Smooth muscle cell (in vitro differentiated cells): ENCODE data around the gene CCDC54. TPM values are rescaled to one million over a fixed set of nuclear protein-coding genes. Genes with fewer than 3 reads are reported as not detected.

ENCODE experiments used
- DNase-seq: peaks from one replicate; lab custom pipeline; 2025; ENCODE audit not compliant: unreplicated experiment; lab: John Stamatoyannopoulos, UW
- H2AFZ ChIP-seq: fragments of 200-600 bp; sonication (generic); 2 replicates; pipeline ENCODE4 v1.6.0; 2016; ENCODE audit warnings: antibody characterized with exemption, low read depth, mild to moderate bottlenecking
- H3F3A ChIP-seq: fragments of 200-600 bp; sonication (generic); 2 replicates; pipeline ENCODE4 v1.6.0; 2017; ENCODE audit warnings: antibody characterized with exemption, low read depth
- H3K27ac ChIP-seq: fragments of 200-600 bp; sonication (generic); 2 replicates; pipeline ENCODE4 v1.5.1; 2016; ENCODE audit warnings: low read depth, mild to moderate bottlenecking
- H3K27me3 ChIP-seq: fragments of 200-600 bp; sonication (generic); 2 replicates; pipeline ENCODE4 v1.6.1; 2016; ENCODE audit warnings: low read depth, mild to moderate bottlenecking
- H3K36me3 ChIP-seq: fragments of 200-600 bp; sonication (generic); 2 replicates; pipeline ENCODE4 v1.5.1; 2016; ENCODE audit warnings: low read depth
- H3K4me1 ChIP-seq: fragments of 200-600 bp; sonication (generic); 2 replicates; pipeline ENCODE4 v1.5.1; 2016; ENCODE audit warnings: low read depth
- H3K4me2 ChIP-seq: fragments of 200-600 bp; sonication (generic); 2 replicates; pipeline ENCODE4 v1.6.0; 2016; ENCODE audit warnings: mild to moderate bottlenecking
- H3K4me3 ChIP-seq: fragments of 200-600 bp; sonication (generic); 2 replicates; pipeline ENCODE4 v1.5.1; 2016; ENCODE audit warnings: mild to moderate bottlenecking
- H3K79me2 ChIP-seq: fragments of 200-600 bp; sonication (generic); 2 replicates; pipeline ENCODE4 v1.6.0; 2016; ENCODE audit warnings: low read depth, mild to moderate bottlenecking
- H3K9ac ChIP-seq: fragments of 200-600 bp; sonication (generic); 2 replicates; pipeline ENCODE4 v1.6.0; 2016; ENCODE audit warnings: low read depth
- H3K9me3 ChIP-seq: fragments of 200-600 bp; sonication (generic); replicated peaks from 2 replicates; pipeline ENCODE4 v1.5.1; 2016; ENCODE audit warnings: low read depth
- H4K20me1 ChIP-seq: fragments of 200-600 bp; sonication (generic); 2 replicates; pipeline ENCODE4 v1.6.0; 2016; ENCODE audit warnings: low read depth
- WGBS: methylation state at CpG from one replicate; pipeline ENCODE4 v1.1.7; 2016; ENCODE audit warnings: low lambda C conversion rate; 5-methylcytosine and 5-hydroxymethylcytosine counted together
- polyA plus RNA-seq: library from polyadenylated mRNA; unstranded; fragments of >200 nt; fragmentation: Nextera tagmentation; extraction: Ambion mirVana; gene quantifications from 2 replicates; pipeline ENCODE4 v1.2.1, GENCODE V29; 2016
- total RNA-seq: library from RNA; depleted of rRNA; stranded (reverse); fragments of >200 nt; gene quantifications from 2 replicates; pipeline ENCODE4 v1.2.3, GENCODE V29; 2014
- TF ChIP-seq, protein P1 (sequence below): fragments of 200-600 bp; sonication (generic); IDR thresholded peaks from 2 replicates; pipeline ENCODE4 v1.5.1; 2017; ENCODE audit warnings: borderline replicate concordance, mild to moderate bottlenecking, antibody characterized with exemption; ENCODE audit not compliant: insufficient read depth, poor library complexity, severe bottlenecking

Gene CCDC54
- total and polyA plus RNA-seq, 2 experiments from 2014 or later: 0.49 TPM; not detected in 1

DNA sequence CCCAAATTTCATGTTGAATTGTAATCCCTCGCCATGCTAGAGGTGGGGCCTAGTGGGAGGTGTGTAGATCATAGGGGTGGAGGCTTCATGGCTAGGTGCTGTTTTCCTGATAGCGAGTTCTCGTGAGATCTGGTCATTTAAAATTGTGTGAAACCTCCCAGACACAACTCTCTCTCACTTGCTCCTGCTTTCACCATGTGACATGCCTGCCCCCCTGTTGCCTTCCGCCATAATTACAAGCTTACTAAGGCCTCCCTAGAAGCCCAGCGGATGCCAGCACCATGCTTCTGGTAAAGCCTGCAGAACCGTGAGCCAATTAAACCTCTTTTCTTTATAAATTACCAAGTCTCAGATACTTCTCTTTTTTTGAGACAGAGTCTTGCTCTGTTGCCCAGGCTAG, 36.0 kb downstream of the CCDC54 start:
- no peaks in the 10 kb centered on the region for H3K9me3 ChIP-seq
- H2AFZ ChIP-seq: no peak overlapping the region
- H3F3A ChIP-seq: no peaks in the 10 kb centered on the region
- DNase-seq: no peak
- H3K27me3 ChIP-seq: no peaks in the 10 kb centered on the region
- no peak overlapping the region for H3K4me2 ChIP-seq
- no peaks in the 10 kb centered on the region for H4K20me1 ChIP-seq
- no peaks in the 10 kb centered on the region for H3K4me1 ChIP-seq
- H3K27ac ChIP-seq: no peak overlapping the region
- H3K9ac ChIP-seq: no peak overlapping the region
- H3K36me3 ChIP-seq: no peaks in the 10 kb centered on the region
- TF ChIP-seq, protein P1, sequence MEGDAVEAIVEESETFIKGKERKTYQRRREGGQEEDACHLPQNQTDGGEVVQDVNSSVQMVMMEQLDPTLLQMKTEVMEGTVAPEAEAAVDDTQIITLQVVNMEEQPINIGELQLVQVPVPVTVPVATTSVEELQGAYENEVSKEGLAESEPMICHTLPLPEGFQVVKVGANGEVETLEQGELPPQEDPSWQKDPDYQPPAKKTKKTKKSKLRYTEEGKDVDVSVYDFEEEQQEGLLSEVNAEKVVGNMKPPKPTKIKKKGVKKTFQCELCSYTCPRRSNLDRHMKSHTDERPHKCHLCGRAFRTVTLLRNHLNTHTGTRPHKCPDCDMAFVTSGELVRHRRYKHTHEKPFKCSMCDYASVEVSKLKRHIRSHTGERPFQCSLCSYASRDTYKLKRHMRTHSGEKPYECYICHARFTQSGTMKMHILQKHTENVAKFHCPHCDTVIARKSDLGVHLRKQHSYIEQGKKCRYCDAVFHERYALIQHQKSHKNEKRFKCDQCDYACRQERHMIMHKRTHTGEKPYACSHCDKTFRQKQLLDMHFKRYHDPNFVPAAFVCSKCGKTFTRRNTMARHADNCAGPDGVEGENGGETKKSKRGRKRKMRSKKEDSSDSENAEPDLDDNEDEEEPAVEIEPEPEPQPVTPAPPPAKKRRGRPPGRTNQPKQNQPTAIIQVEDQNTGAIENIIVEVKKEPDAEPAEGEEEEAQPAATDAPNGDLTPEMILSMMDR: no peak
- H3K4me3 ChIP-seq: no peak overlapping the region
- WGBS: 93% methylated on average over 6 of the region's 6 CpGs
- no peaks in the 10 kb centered on the region for H3K79me2 ChIP-seq

DNA sequence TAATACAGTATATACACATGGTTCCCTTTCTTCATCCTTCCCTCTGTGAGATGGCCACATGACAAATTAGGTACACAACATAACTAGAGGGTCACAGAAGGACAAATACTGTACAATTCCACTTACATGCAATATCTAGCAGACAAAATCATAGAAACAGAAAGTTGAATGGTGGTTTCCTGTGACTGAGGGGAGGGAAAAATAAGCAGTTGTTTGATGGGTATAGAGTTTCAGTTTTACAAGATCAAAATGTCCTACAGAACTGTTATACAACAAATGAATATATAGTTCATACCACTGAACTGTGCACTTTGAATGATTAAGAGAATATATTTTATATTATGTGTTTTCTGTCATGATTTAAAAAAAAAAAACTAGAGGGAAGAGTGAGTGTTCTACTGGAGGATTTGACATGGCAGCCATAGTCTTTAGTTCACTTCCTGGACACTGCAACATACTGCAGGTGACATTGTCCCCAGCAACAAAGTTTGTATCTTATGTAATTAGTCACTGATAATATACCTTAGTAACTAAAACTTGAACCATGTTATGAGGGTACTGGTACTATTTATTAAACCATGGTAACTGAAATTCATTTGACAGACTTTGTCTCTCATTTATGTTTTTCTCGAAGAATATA, 37.2 kb downstream of the CCDC54 start:
- Histone ChIP-seq H3K4me2 (no peak overlapping the region), H3K27ac (no peak overlapping the region), H3K36me3 (no peaks in the 10 kb centered on the region), H3K79me2 (no peaks in the 10 kb centered on the region), H3K9ac (no peak overlapping the region), H3K27me3 (no peaks in the 10 kb centered on the region), H3K9me3 (no peaks in the 10 kb centered on the region), H3F3A (no peaks in the 10 kb centered on the region), H4K20me1 (no peaks in the 10 kb centered on the region), H3K4me1 (no peaks in the 10 kb centered on the region), H2AFZ (no peak overlapping the region), H3K4me3 (no peak overlapping the region)
- DNase-seq: no peak
- TF ChIP-seq, protein P1: no peak
- 94% methylated on average over 1 of the region's 1 CpG for WGBS

DNA sequence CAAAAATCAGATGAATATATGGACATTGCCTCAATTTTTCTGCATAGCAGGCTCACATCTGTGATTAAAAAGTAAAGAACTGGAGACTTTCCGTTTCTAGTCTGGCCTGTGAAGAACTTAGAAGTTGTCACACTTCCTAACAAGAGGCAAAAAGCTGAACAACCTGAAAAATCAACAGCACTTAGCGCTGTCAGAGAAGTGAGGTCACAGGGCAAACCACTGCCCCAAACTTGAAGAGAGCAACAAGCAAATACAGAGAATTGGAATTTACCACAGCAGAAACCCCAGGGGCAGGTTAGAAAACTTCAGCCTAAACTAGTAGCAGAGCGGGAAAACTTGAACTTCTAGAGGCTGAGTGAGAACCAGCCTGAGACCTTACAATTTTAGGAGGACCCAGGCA, 38.9 kb downstream of the CCDC54 start:
- Histone ChIP-seq H3K4me2 (no peak overlapping the region), H4K20me1 (no peaks in the 10 kb centered on the region), H3K27ac (peak overlapping the region; percentile 21), H2AFZ (peak overlapping the region; percentile 40), H3K79me2 (no peaks in the 10 kb centered on the region), H3K9ac (no peak overlapping the region), H3K4me1 (no peaks in the 10 kb centered on the region), H3K27me3 (no peaks in the 10 kb centered on the region), H3K4me3 (no peak overlapping the region), H3K9me3 (no peaks in the 10 kb centered on the region), H3F3A (no peaks in the 10 kb centered on the region), H3K36me3 (no peaks in the 10 kb centered on the region)
- 67% methylated on average over 3 of the region's 3 CpGs for WGBS
- TF ChIP-seq, protein P1: no peak
- DNase-seq: no peak

DNA sequence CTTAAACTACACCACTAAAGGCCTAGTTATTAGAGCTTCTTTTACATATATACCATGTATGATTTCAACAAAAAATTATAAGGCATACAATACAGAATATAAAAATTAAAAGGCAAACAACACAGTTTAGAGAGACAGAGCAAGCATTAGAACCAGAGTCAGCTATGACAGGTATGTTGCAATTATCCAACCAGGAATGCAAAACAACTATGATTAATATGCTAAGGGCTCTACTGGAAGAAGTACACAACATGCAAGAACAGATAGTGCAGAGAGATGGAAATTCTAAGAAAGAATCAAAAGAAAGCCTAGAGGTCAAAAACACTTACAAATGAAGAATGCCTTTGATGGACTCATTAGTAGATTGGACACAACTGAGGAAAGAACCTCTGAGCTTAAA, 39.6 kb downstream of the CCDC54 start:
- Histone ChIP-seq H3K36me3 (no peaks in the 10 kb centered on the region), H3K27me3 (no peaks in the 10 kb centered on the region), H3K9ac (no peak overlapping the region), H3K4me3 (no peak overlapping the region), H4K20me1 (no peaks in the 10 kb centered on the region), H3K4me2 (no peak overlapping the region), H3K79me2 (no peaks in the 10 kb centered on the region), H3K4me1 (no peaks in the 10 kb centered on the region), H3F3A (no peaks in the 10 kb centered on the region), H3K27ac (peak overlapping the region; percentile 21), H2AFZ (peak overlapping the region; percentile 40), H3K9me3 (no peaks in the 10 kb centered on the region)
- TF ChIP-seq, protein P1: no peak
- DNase-seq: no peak
